K562 (cell line): ENCODE data around the gene WWOX. TPM values are rescaled to one million over a fixed set of nuclear protein-coding genes. Genes with fewer than 3 reads are reported as not detected.

ENCODE experiments used
- ATAC-seq: fragments of 200-7000 bp; cut with Tn5 transposase; 3 replicates; pipeline ENCODE4 v1.9.1; 2020; ENCODE audit warnings: moderate library complexity
- BruUV-seq: library from RNA; stranded (reverse); fragments of 400-500 nt; replicated peaks from 2 replicates; lab custom pipeline; 2021; lab: Mats Ljungman, UMichigan
- CTCF ChIA-PET: fragments of 300-600 bp; formaldehyde crosslinking; extraction: SDS; loops from one replicate; lab custom pipeline; 2021; ENCODE audit warnings: low intra/inter-chr PET ratio; lab: Yijun Ruan, JAX
- POLR2A ChIA-PET: fragments of 300-600, 350-650 bp; sonication (Branson Sonifier 250); formaldehyde crosslinking; extraction: SDS; loops from one replicate; lab custom pipeline; 2021; ENCODE audit warnings: antibody characterized with exemption, inconsistent platforms; lab: Yijun Ruan, JAX
- DNase-seq, 4 experiments: peaks; one replicate each; pipeline versions ENCODE4 v3.0.0 to v3.0.0-alpha.2; 2011 to 2018; ENCODE audit warnings: low spot score in 3 of 4, mixed read lengths in 3 of 4; ENCODE audit errors: extremely low read depth in 1 of 4
- FAIRE-seq: peaks from 2 replicates; lab custom pipeline; 2011; peaks lifted over from hg19 to GRCh38; lab: Jason Lieb, UNC
- H2AFZ ChIP-seq: 2 replicates; pipeline ENCODE4 v1.6.0; 2011; ENCODE audit warnings: low read depth, low read length, control low read depth, inconsistent platforms
- H3K27ac ChIP-seq: fragments of 200-600 bp; 3 replicates; pipeline ENCODE4 v1.8.0; 2011; ENCODE audit warnings: low read depth, mild to moderate bottlenecking, control low read depth, inconsistent platforms, low read length, moderate library complexity, mixed read lengths; ENCODE audit errors: extremely low read depth
- H3K27me3 ChIP-seq, 2 experiments: fragments of 300-600 bp in 1 of 2; 2 replicates in 1 of 2; 3 replicates in 1 of 2; pipeline versions ENCODE4 v1.6.0 to v1.8.0; 2011; ENCODE audit warnings: inconsistent platforms in 2 of 2, low read length in 2 of 2, mild to moderate bottlenecking in 1 of 2, mixed read lengths in 1 of 2, moderate library complexity in 1 of 2; ENCODE audit not compliant: control insufficient read depth in 2 of 2, insufficient read depth in 2 of 2
- H3K36me3 ChIP-seq: fragments of 300-600 bp; 3 replicates; pipeline ENCODE4 v1.8.0; 2011; ENCODE audit warnings: mild to moderate bottlenecking, low read length, inconsistent platforms; ENCODE audit not compliant: control insufficient read depth, insufficient read depth
- H3K4me1 ChIP-seq, 2 experiments: fragments of 200-600 bp in 1 of 2; replicated peaks in 1 of 2; 2 replicates in 1 of 2; 3 replicates in 1 of 2; pipeline versions ENCODE4 v1.5.1 to v1.8.0; 2011; ENCODE audit warnings: inconsistent platforms in 2 of 2, low read length in 2 of 2, mild to moderate bottlenecking in 1 of 2, mixed read lengths in 1 of 2, moderate library complexity in 1 of 2; ENCODE audit not compliant: control insufficient read depth in 2 of 2, insufficient read depth in 2 of 2
- H3K4me2 ChIP-seq: 2 replicates; pipeline ENCODE4 v1.6.1; 2011; ENCODE audit warnings: low read length, control low read depth, inconsistent platforms, mixed read lengths; ENCODE audit not compliant: insufficient read depth
- H3K4me3 ChIP-seq: fragments of 200-600 bp; sonication (generic), shearing (Covaris generic); 2 replicates; pipeline ENCODE4 v1.5.1; 2016; ENCODE audit warnings: control low read depth, inconsistent platforms
- H3K79me2 ChIP-seq: fragments of 200-600 bp; 3 replicates; pipeline ENCODE4 v1.8.0; 2011; ENCODE audit warnings: low read length, inconsistent platforms; ENCODE audit not compliant: control insufficient read depth, insufficient read depth
- H3K9ac ChIP-seq, 2 experiments: 2 replicates each; pipeline versions ENCODE4 v1.6.0 to v1.6.1; 2011; ENCODE audit warnings: low read depth in 2 of 2, low read length in 2 of 2, control low read depth in 1 of 2, inconsistent platforms in 1 of 2, mild to moderate bottlenecking in 1 of 2, mixed read lengths in 1 of 2; ENCODE audit not compliant: insufficient read depth in 1 of 2
- H3K9me1 ChIP-seq: one replicate; pipeline ENCODE4 v1.6.0; 2011; ENCODE audit warnings: inconsistent platforms, mild to moderate bottlenecking, low read length, moderate library complexity; ENCODE audit not compliant: control insufficient read depth, insufficient read depth
- H3K9me3 ChIP-seq: replicated peaks from 2 replicates; pipeline ENCODE4 v1.5.1; 2011; ENCODE audit warnings: low read depth, low read length, inconsistent platforms; ENCODE audit not compliant: control insufficient read depth, insufficient read depth
- H4K20me1 ChIP-seq: replicated peaks from 2 replicates; pipeline ENCODE4 v1.6.1; 2011; ENCODE audit warnings: low read length, inconsistent platforms, mixed read lengths; ENCODE audit not compliant: control insufficient read depth, insufficient read depth
- DNMT1 ChIP-seq: fragments of 450-650 bp; IDR thresholded peaks from 2 replicates; pipeline ENCODE4 v1.6.1; 2016; ENCODE audit warnings: antibody characterized with exemption, mild to moderate bottlenecking
- NFYB ChIP-seq: IDR thresholded peaks from 2 replicates; pipeline ENCODE4 v1.6.1; 2011; ENCODE audit warnings: mild to moderate bottlenecking, moderate library complexity; ENCODE audit not compliant: insufficient read length; ENCODE audit errors: extremely low read depth
- PTTG1 ChIP-seq: fragments of 450-650 bp; IDR thresholded peaks from 2 replicates; pipeline ENCODE4 v1.6.1; 2016; ENCODE audit warnings: low read depth, mild to moderate bottlenecking, missing genetic modification characterization, missing compliant biosample characterization
- USF2 ChIP-seq: sonication (generic); formaldehyde crosslinking; IDR thresholded peaks from 2 replicates; pipeline ENCODE4 v1.5.0; 2020; ENCODE audit warnings: missing genetic modification reagents
- ZNF445 ChIP-seq: fragments of 250-450 bp; sonication (Bioruptor Pico); IDR thresholded peaks from 2 replicates; pipeline ENCODE4 v1.4.0; 2020; ENCODE audit warnings: low read depth, mild to moderate bottlenecking, moderate library complexity
- ZNF584 ChIP-seq: fragments of 200-800 bp; sonication (Bioruptor generic); IDR thresholded peaks from 2 replicates; pipeline ENCODE4 v1.6.1; 2016; ENCODE audit warnings: low read depth, mild to moderate bottlenecking, missing genetic modification characterization, missing compliant biosample characterization
- WGBS: fragments of 100-300 bp; shearing (Covaris generic); methylation state at CpG from one replicate; pipeline ENCODE4 v1.1.6; 2016; ENCODE audit warnings: low coverage, mixed read lengths; ENCODE audit not compliant: insufficient coverage; ENCODE audit errors: missing lambda C conversion rate; 5-methylcytosine and 5-hydroxymethylcytosine counted together
- in situ Hi-C: fragments of 300-500 bp; cut with MboI; formaldehyde crosslinking; loops from 4 replicates; pipeline ENCODE4 v1.15.0; 2018; ENCODE audit warnings: inconsistent platforms, mixed read lengths
- intact Hi-C: fragments of 100-400 bp; cut with micrococcal nuclease; formaldehyde crosslinking; loops from 2 replicates; pipeline ENCODE4 v1.14.2; 2022
- polyA plus RNA-seq, 8 experiments: library from polyadenylated mRNA; depleted of rRNA in 4 of 8; stranded (reverse) in 5 of 8; unstranded in 3 of 8; fragments of >200 nt; fragmentation: Nextera tagmentation in 2 of 8; fragmentation: Illumina TruSeq in 1 of 8; extraction: Ambion mirVana in 2 of 8; extraction: Trizol in 1 of 8; gene quantifications; 2 replicates each; pipeline versions ENCODE4 v1.2.1 to v1.2.3, GENCODE V29; 2011 to 2014; ENCODE audit warnings: inconsistent platforms in 1 of 8, missing spikeins in 1 of 8
- total RNA-seq, 7 experiments: library from RNA; depleted of rRNA in 6 of 7; stranded (reverse); fragments of >200 nt in 6 of 7; fragmentation: Illumina TruSeq in 2 of 7; extraction: Trizol in 2 of 7; gene quantifications; 2 replicates each; pipeline versions ENCODE4 v1.2.1 to v1.2.3, GENCODE V29; 2011 to 2021; ENCODE audit warnings: low replicate concordance in 1 of 7

The WWOX gene
- total and polyA plus RNA-seq, 9 of the 15 experiments (the other 6 are each of a cell fraction or from before 2014, with no cell fraction given) = 1.6 to 22.7 (median 8.1) TPM

GRCh38 chr16:78927766-78928165, 828.3 kb downstream of the WWOX start:
- ATAC-seq (no peak), FAIRE-seq (no peak), DNase-seq (no peak)
- Histone ChIP-seq H3K9me3 (no peaks in the 10 kb centered on the region), H3K9me1 (no peaks in the 10 kb centered on the region), H3K4me2 (no peak overlapping the region), H3K9ac (no peak overlapping the region), H3K4me3 (no peak overlapping the region), H2AFZ (no peak overlapping the region), H3K4me1 (no peaks in the 10 kb centered on the region), H3K27ac (no peak overlapping the region), H3K79me2 (no peaks in the 10 kb centered on the region), H3K36me3 (no peaks in the 10 kb centered on the region), H3K27me3 (peaks cover 2 to 12% of the 10 kb centered on the region in 2 experiments; a peak in 1 of 5 replicates), H4K20me1 (no peaks in the 10 kb centered on the region)
- ChIA-PET CTCF (no interaction called here), POLR2A (no interaction called here)
- intact Hi-C loops = no loop called here
- WGBS = 3% methylated on average over 4 of the region's 4 CpGs
- no peak for TF ChIP-seq DNMT1
- no peak for TF ChIP-seq ZNF445 (CRISPR knock-in tag)
- in situ Hi-C loops = no loop called here
- no TSS peak for BruUV-seq

GRCh38 chr16:78929841-78930240, 830.4 kb downstream of the WWOX start:
- Histone ChIP-seq H3K9me3 (no peaks in the 10 kb centered on the region), H3K4me2 (no peak overlapping the region), H3K79me2 (no peaks in the 10 kb centered on the region), H3K4me3 (no peak overlapping the region), H2AFZ (no peak overlapping the region), H3K27ac (no peak overlapping the region), H3K9ac (no peak overlapping the region), H3K4me1 (no peaks in the 10 kb centered on the region), H3K27me3 (peaks cover 2 to 16% of the 10 kb centered on the region in 2 experiments; a peak in 1 of 5 replicates), H3K36me3 (no peaks in the 10 kb centered on the region), H4K20me1 (no peaks in the 10 kb centered on the region), H3K9me1 (no peaks in the 10 kb centered on the region)
- WGBS = 0% methylated on average over 7 of the region's 7 CpGs
- ATAC-seq = peak; percentile 60; the same call in 2 of the 3 replicates
- peak in 3 of 4 experiments; percentile 6 to 49 (median 42) for DNase-seq
- no TSS peak for BruUV-seq
- ChIA-PET CTCF (no interaction called here), POLR2A (no interaction called here)
- intact Hi-C loops (no loop called here), in situ Hi-C loops (no loop called here)
- FAIRE-seq = no peak
- TF ChIP-seq PTTG1 (tag) (no peak), ZNF584 (CRISPR knock-in tag) (no peak), USF2 (CRISPR knock-in tag) (peak; percentile 54), NFYB (peak; percentile 22)
